ENCODE data around the gene ARAF.

Gene ARAF

GRCh38 chrX:47572773-47573340 lies 11.9 kb downstream of the ARAF start:
- TF ChIP-seq CTCF (IDR thresholded peaks at IDR 0.05; ENCODE audit: low read depth, low read length), result no peak
- no peak overlapping the region for H3K4me3 ChIP-seq (replicated peaks in 1 of 2; ENCODE audit: low read depth in 2 of 2, low read length in 2 of 2)
- no peak for DNase-seq (ENCODE audit: low read depth in 2 of 2)

GRCh38 chrX:47573341-47574075 lies 12.5 kb downstream of the ARAF start:
- TF ChIP-seq CTCF (IDR thresholded peaks at IDR 0.05; ENCODE audit: low read depth, low read length), result no peak
- peak; percentile 39 to 86 for DNase-seq (ENCODE audit: low read depth in 2 of 2)
- peak overlapping the region; percentile 15 to 18 for H3K4me3 ChIP-seq (replicated peaks in 1 of 2; ENCODE audit: low read depth in 2 of 2, low read length in 2 of 2)

DNA sequence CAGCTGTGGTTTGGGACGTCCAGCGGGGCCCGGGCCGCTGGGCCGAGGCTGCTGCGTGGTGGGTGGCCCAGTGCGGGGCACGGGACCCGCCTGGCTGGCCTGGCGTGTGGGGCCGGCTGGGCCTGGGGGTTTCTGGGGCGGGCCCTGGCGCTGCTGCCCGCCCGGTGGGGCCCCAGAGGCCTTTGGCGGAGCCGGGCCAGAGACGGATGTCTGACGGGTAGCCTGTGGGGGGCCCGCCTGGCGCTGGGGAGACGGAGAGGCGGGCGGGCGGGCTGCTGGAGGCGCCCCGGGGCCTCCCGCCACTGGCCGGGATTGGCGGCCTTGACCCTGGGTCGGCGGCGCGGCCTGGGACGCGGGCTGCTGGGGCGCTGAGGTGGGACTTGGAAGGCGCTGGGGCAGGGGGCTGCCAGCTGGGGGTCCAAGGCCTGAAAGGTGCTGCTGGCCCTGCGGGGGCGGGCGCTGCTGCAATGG lies 13.1 kb downstream of the ARAF start:
- no peak overlapping the region for H3K4me3 ChIP-seq (replicated peaks in 1 of 2; ENCODE audit: low read depth in 2 of 2, low read length in 2 of 2)
- no peak for DNase-seq (ENCODE audit: low read depth in 2 of 2)
- no peak for TF ChIP-seq CTCF (IDR thresholded peaks at IDR 0.05; ENCODE audit: low read depth, low read length)

DNA sequence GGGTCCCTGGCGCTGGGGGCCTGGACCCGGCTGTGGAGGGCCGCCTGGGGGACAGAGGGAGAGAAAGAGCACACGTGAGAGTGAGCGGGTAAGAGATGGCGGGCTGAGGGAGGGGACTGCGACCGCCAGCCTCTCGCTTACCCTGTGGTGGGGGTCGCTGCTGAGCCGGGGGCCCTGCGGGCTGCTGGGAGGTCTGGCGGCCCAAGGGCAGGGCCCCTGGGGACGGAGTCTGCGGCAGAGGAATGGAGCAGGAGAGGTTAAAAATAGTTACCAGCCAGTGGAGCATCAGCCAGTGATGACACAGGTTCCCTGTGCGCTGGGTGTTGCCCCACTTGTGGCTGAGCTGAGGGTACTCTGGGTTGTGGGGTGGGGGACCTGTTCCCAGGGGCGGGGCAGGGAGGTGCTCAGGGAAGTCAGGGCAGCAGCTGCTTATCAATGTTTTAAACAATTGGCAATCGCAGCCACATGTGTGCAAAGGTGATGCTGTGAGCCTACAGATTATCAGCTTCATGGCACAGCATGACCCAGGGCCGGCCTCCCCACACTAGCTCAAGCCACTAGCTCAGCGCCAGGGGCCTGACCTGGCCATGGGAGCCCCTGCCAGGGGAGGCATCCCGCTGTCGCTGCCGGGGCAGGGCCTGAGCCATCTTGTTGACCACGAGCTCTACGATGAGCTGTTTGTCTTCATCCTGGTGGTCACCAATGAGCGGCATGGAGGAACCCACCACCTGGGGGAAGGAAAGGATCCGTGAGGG lies 13.7 kb downstream of the ARAF start:
- no peak for DNase-seq (ENCODE audit: low read depth in 2 of 2)
- no peak for TF ChIP-seq CTCF (IDR thresholded peaks at IDR 0.05; ENCODE audit: low read depth, low read length)
- no peak overlapping the region for H3K4me3 ChIP-seq (replicated peaks in 1 of 2; ENCODE audit: low read depth in 2 of 2, low read length in 2 of 2)

DNA sequence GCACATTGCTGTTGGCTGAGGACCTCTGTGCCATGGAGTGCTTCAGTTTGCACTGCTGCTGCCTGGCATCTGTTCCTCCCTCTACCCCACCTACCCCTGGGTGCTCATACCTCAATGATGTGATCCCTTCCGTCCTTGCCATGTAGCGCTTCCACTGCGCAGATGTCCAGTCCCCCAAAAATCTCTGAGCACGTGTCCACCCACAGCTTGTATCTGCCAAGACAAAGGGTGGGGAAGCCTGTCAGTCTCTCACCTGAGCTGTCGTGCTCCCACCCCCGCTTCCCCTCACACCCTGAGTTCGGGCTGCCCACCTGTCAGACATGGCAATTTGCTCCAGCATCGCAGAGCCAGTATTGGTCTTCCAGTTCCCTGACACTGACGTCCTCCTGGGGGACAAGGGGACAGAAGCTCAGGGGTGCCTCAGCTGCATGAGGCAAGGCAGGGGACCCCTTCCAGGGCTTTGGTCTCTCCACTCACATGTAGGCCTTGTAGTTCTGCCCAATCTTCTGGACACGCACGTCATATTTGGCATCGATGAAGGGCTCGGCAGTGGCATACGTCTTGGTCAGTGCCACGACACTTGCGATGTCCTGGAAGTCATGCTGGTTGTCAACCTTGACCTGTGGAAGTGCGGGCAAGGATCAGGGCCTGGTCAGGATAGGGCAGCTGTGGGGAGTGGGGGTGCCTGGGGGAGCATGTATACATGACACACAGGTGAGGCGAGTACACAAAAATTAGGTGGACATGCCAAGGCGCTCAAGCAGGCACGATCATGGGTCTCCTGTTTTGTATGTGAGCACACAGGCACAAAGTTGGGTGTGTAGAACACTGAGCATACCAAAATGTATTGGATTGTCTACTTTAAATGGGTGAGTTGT lies 15.3 kb downstream of the ARAF start:
- no peak for DNase-seq (ENCODE audit: low read depth in 2 of 2)
- no peak for TF ChIP-seq CTCF (IDR thresholded peaks at IDR 0.05; ENCODE audit: low read depth, low read length)
- H3K4me3 ChIP-seq (replicated peaks in 1 of 2; ENCODE audit: low read depth in 2 of 2, low read length in 2 of 2), result no peak overlapping the region

DNA sequence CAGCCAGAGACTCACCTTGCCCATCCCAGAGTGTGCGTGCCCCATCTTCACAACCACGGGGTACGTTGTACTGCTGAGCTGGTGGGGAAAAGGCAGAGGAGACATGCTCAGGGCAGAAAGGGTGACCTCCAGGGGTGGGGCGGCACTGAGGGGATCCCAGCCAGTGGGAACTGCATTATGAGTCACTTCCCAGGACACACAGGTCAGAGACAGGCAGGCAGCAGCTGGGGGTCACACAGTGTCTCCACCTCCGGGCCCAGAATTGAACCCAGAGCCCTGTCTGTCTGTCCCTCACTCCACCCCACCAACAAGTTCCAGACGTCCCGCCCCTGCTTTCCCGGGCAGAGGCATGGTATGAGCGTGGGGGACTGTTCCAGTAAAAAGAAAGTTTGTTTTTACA lies 16.4 kb downstream of the ARAF start:
- peak in 1 of 2 donors; percentile 52 for DNase-seq (ENCODE audit: low read depth in 2 of 2)
- no peak for TF ChIP-seq CTCF (IDR thresholded peaks at IDR 0.05; ENCODE audit: low read depth, low read length)
- no peak overlapping the region for H3K4me3 ChIP-seq (replicated peaks in 1 of 2; ENCODE audit: low read depth in 2 of 2, low read length in 2 of 2)

Data from cardiac fibroblast (primary cell).